MG63 (cell line): ENCODE results near the gene MSMO1. TPM values are rescaled to one million over a fixed set of nuclear protein-coding genes. Genes with fewer than 3 reads are reported as not detected.

ENCODE experiments used
- DNase-seq: peaks from one replicate; pipeline ENCODE4 v3.0.0-alpha.2; 2020
- H3K27me3 ChIP-seq: fragments of 250-450 bp; sonication (Bioruptor Pico); 2 replicates; pipeline ENCODE4 v1.5.1; 2020; ENCODE audit warnings: mild to moderate bottlenecking, moderate library complexity
- H3K36me3 ChIP-seq: fragments of 250-450 bp; sonication (Bioruptor Pico); 2 replicates; pipeline ENCODE4 v1.5.1; 2020; ENCODE audit warnings: mild to moderate bottlenecking, moderate library complexity
- H3K4me3 ChIP-seq: fragments of 250-450 bp; sonication (Bioruptor Pico); 2 replicates; pipeline ENCODE4 v1.5.1; 2020; ENCODE audit warnings: mild to moderate bottlenecking, moderate library complexity
- H3K9me3 ChIP-seq: fragments of 250-450 bp; sonication (Bioruptor Pico); 2 replicates; pipeline ENCODE4 v1.5.1; 2020; ENCODE audit warnings: mild to moderate bottlenecking, moderate library complexity
- total RNA-seq: library from RNA; depleted of rRNA; stranded (reverse); fragments of >200 nt; shearing (Covaris generic); gene quantifications from 2 replicates; pipeline ENCODE4 v1.2.3, GENCODE V29; 2014; ENCODE audit warnings: low replicate concordance

Gene MSMO1
- total RNA-seq, 1 experiment from 2014 or later = 58.1 TPM

GRCh38 chr4:165343353-165344191 is 16.1 kb downstream of the MSMO1 start:
- no peak for DNase-seq
- Histone ChIP-seq H3K9me3 (no peaks in the 10 kb centered on the region), H3K36me3 (peaks cover 35% of the 10 kb centered on the region), H3K4me3 (no peak overlapping the region), H3K27me3 (no peaks in the 10 kb centered on the region)

GRCh38 chr4:165345666-165346417 is 18.4 kb downstream of the MSMO1 start:
- no peaks in the 10 kb centered on the region for H3K9me3 ChIP-seq
- no peak for DNase-seq
- H3K36me3 ChIP-seq = peaks cover 19% of the 10 kb centered on the region
- H3K27me3 ChIP-seq = no peaks in the 10 kb centered on the region
- no peak overlapping the region for H3K4me3 ChIP-seq

GRCh38 chr4:165347647-165348569 is 20.4 kb downstream of the MSMO1 start:
- Histone ChIP-seq H3K36me3 (peaks cover under 1% of the 10 kb centered on the region), H3K4me3 (no peak overlapping the region), H3K27me3 (no peaks in the 10 kb centered on the region), H3K9me3 (no peaks in the 10 kb centered on the region)
- DNase-seq = no peak

- no peaks in the 10 kb centered on the region for H3K9me3 ChIP-seq
- H3K27me3 ChIP-seq = no peaks in the 10 kb centered on the region
- H3K36me3 ChIP-seq = no peaks in the 10 kb centered on the region
- no peak overlapping the region for H3K4me3 ChIP-seq
- no peak for DNase-seq
Observed at GRCh38 chr4:165351359-165352130, 24.1 kb downstream of the MSMO1 start.

DNA sequence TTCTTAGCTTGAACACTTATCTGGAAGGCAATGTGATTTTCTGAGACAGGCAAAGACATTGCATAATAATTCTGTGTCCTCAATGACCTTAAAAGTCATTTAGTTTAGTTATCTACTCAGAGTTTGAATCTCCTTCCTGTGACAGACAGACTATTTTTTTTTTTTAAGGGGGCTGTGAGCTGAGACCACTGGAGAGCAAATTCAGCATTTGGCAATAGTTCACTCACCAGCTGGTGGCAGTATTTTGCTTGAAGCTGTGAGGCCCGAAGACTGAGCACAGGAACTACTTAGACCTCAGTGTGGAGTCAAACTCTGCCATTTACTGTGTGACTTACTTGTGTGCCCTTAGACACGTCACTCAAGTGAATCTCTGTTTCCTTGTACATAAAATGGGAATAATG is 28.4 kb downstream of the MSMO1 start:
- Histone ChIP-seq H3K27me3 (no peaks in the 10 kb centered on the region), H3K4me3 (no peak overlapping the region), H3K9me3 (no peaks in the 10 kb centered on the region), H3K36me3 (no peaks in the 10 kb centered on the region)
- DNase-seq = no peak

- no peak for DNase-seq
- Histone ChIP-seq H3K4me3 (no peak overlapping the region), H3K9me3 (no peaks in the 10 kb centered on the region), H3K27me3 (no peaks in the 10 kb centered on the region), H3K36me3 (no peaks in the 10 kb centered on the region)
Observed at GRCh38 chr4:165359506-165359905, 32.0 kb downstream of the MSMO1 start.

DNA sequence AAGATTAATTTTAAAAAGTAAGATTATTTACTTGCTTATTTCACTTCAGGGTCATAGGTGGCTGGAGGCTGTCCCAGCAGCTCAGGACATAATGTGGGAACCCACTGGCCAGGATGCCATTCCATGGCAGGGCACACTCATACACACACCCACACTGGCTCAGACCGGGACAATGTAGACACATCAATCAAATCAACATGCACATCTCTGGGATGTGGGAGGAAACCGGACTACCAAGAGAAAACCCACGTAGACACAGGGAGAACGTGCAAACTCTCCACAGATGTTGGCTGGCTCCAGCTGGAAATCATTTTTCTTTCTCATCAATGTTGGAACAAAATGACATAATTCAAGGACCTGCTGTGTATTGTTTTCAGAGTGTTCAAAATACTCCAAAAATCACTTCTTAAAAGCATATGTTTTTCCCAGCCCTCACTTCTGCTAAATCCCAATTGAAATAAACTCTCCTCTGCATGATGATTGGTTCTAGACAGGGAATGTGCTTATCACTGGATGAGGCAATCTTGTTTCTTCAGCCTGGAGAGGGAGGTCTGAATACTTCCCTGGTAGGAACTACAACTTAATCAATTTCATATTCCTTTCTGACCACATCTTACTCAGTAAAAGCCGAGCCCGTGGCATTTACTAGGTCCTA is 32.7 kb downstream of the MSMO1 start:
- Histone ChIP-seq H3K9me3 (no peaks in the 10 kb centered on the region), H3K36me3 (no peaks in the 10 kb centered on the region), H3K4me3 (no peak overlapping the region), H3K27me3 (no peaks in the 10 kb centered on the region)
- DNase-seq = peak; percentile 34

GRCh38 chr4:165360985-165361670 is 33.7 kb downstream of the MSMO1 start:
- Histone ChIP-seq H3K9me3 (no peaks in the 10 kb centered on the region), H3K27me3 (no peaks in the 10 kb centered on the region), H3K36me3 (no peaks in the 10 kb centered on the region), H3K4me3 (no peak overlapping the region)
- DNase-seq = no peak

- no peak for DNase-seq
- Histone ChIP-seq H3K9me3 (no peaks in the 10 kb centered on the region), H3K36me3 (no peaks in the 10 kb centered on the region), H3K4me3 (no peak overlapping the region), H3K27me3 (no peaks in the 10 kb centered on the region)
Observed at GRCh38 chr4:165361810-165362209, 34.3 kb downstream of the MSMO1 start.

GRCh38 chr4:165364452-165365080 is 37.1 kb downstream of the MSMO1 start:
- Histone ChIP-seq H3K27me3 (no peaks in the 10 kb centered on the region), H3K4me3 (no peak overlapping the region), H3K36me3 (no peaks in the 10 kb centered on the region), H3K9me3 (no peaks in the 10 kb centered on the region)
- no peak for DNase-seq

DNA sequence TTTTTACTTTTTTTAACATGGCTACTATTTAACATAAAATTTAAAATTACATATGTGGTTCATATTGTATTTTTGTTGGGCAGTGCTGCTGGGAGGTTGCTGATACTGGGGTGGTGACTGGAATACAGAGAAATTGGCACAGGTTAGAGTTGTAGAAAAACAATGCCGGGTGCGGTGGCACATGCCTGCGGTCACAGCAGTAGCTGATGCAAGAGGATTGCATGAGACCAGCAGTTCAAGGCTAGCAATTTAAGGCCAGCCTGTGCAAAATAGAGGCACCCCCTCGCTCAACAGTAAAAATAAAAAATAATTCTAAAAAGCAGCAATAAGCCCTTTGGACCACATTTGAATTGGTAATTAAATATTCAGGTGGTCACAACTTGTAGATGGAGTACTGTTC is 39.6 kb downstream of the MSMO1 start:
- Histone ChIP-seq H3K9me3 (no peaks in the 10 kb centered on the region), H3K27me3 (no peaks in the 10 kb centered on the region), H3K36me3 (no peaks in the 10 kb centered on the region), H3K4me3 (no peak overlapping the region)
- DNase-seq = peak; percentile 27

- Histone ChIP-seq H3K9me3 (no peaks in the 10 kb centered on the region), H3K36me3 (no peaks in the 10 kb centered on the region), H3K4me3 (no peak overlapping the region), H3K27me3 (no peaks in the 10 kb centered on the region)
- no peak for DNase-seq
Observed at GRCh38 chr4:165368114-165368513, 40.6 kb downstream of the MSMO1 start.

GRCh38 chr4:165368567-165368966 is 41.1 kb downstream of the MSMO1 start:
- H3K27me3 ChIP-seq = no peaks in the 10 kb centered on the region
- H3K4me3 ChIP-seq = no peak overlapping the region
- DNase-seq = no peak
- no peaks in the 10 kb centered on the region for H3K36me3 ChIP-seq
- no peaks in the 10 kb centered on the region for H3K9me3 ChIP-seq

DNA sequence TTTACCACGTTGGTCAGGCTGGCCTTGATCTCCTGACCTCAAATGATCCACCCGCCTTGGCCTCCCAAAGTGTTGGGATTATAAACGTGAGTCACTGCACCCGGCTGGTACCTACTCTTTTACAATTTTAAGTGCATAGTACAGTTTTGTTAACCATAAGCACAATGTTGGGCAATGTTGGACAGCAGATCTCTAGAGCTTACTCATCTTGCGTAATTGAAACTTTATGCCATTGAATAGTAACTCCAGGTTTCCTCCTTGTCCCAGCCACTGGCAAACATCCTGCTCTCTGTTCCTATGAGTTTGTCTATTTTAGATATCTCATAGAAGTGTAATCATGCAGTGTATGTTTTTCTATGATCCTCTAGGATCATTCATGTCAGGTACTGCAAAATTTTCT is 42.1 kb downstream of the MSMO1 start:
- Histone ChIP-seq H3K4me3 (no peak overlapping the region), H3K36me3 (no peaks in the 10 kb centered on the region), H3K9me3 (no peaks in the 10 kb centered on the region), H3K27me3 (peaks cover under 1% of the 10 kb centered on the region; the same call in 1 of the 2 replicates)
- no peak for DNase-seq

DNA sequence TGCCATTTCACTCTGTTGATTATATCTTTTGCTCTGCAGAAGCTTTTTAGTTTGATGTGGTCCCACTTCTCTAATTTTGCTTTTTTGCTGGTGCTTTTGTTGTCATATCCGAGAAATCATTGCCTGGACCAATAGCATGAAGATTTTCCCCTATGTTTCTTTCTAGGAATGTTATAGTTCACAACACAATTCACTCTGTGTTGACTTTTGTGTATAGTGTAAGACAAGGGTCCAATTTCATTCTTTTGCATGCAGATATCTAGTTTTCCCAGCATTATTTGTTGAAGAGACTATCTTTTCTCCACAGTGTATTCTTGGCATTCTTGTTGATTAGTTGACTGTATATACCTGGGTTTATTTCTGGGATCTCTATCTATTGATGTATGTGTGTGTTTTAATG is 43.1 kb downstream of the MSMO1 start:
- no peaks in the 10 kb centered on the region for H3K9me3 ChIP-seq
- H3K27me3 ChIP-seq = peaks cover 5% of the 10 kb centered on the region; the same call in 1 of the 2 replicates
- H3K36me3 ChIP-seq = no peaks in the 10 kb centered on the region
- H3K4me3 ChIP-seq = no peak overlapping the region
- no peak for DNase-seq
